Measurements from ENCODE around the gene CHMP4B. TPM values are rescaled to one million over a fixed set of nuclear protein-coding genes. Genes with fewer than 3 reads are reported as not detected.

Gene CHMP4B
- total RNA-seq, 1 experiment from 2014 or later: 77.6 TPM

- Mint-ChIP-seq H3K4me1 (ENCODE audit: insufficient read depth, unreplicated experiment) (peaks cover 28% of the 10 kb centered on the region), H3K36me3 (ENCODE audit: insufficient read depth, unreplicated experiment) (peaks cover 15% of the 10 kb centered on the region), H3K4me3 (ENCODE audit: unreplicated experiment) (no peak overlapping the region), H3K27ac (ENCODE audit: low read depth, unreplicated experiment) (no peak overlapping the region), H3K9me3 (ENCODE audit: unreplicated experiment) (no peaks in the 10 kb centered on the region), H3K27me3 (ENCODE audit: insufficient read depth, unreplicated experiment) (no peaks in the 10 kb centered on the region)
- no TSS peak for BruUV-seq (replicated peaks)
- intact Hi-C loops (cut with micrococcal nuclease): no loop called here
- ChIA-PET CTCF (interaction anchor here (0.8 to 1.9 kb wide), 5 partner anchors 10 to 74 kb away, joined by 3 to 7 read pairs (median 6); no protein-coding TSS in a partner anchor), POLR2A (interaction anchor here (0.7 to 6.5 kb wide), 3 partner anchors 15 to 990 kb away, joined by 3 to 36 read pairs (median 3); partner anchors contain the start of gene CHMP4B)
- DNase-seq (ENCODE audit: unreplicated experiment): no peak
- no peak for TF ChIP-seq CTCF (IDR thresholded peaks at IDR 0.05; ENCODE audit: unreplicated experiment)
Measured at GRCh38 chr20:33827109-33827508, 16.0 kb downstream of the CHMP4B start.

- CTCF ChIA-PET: interaction anchor here (0.6 to 1.9 kb wide), 6 partner anchors 9 to 268 kb away, joined by 3 to 7 read pairs (median 5); no protein-coding TSS in a partner anchor
- Mint-ChIP-seq H3K9me3 (ENCODE audit: unreplicated experiment) (no peaks in the 10 kb centered on the region), H3K36me3 (ENCODE audit: insufficient read depth, unreplicated experiment) (peaks cover 17% of the 10 kb centered on the region), H3K27ac (ENCODE audit: low read depth, unreplicated experiment) (no peak overlapping the region), H3K4me3 (ENCODE audit: unreplicated experiment) (no peak overlapping the region), H3K27me3 (ENCODE audit: insufficient read depth, unreplicated experiment) (no peaks in the 10 kb centered on the region), H3K4me1 (ENCODE audit: insufficient read depth, unreplicated experiment) (peaks cover 28% of the 10 kb centered on the region)
- no peak for DNase-seq (ENCODE audit: unreplicated experiment)
- no peak for TF ChIP-seq CTCF (IDR thresholded peaks at IDR 0.05; ENCODE audit: unreplicated experiment)
- POLR2A ChIA-PET: interaction anchor here (6.5 kb wide), 1 partner anchor 16 kb away, joined by 36 read pairs; the partner anchor contains the start of gene CHMP4B
- no TSS peak for BruUV-seq (replicated peaks)
- intact Hi-C loops (cut with micrococcal nuclease): no loop called here
Measured at GRCh38 chr20:33827634-33828325, 16.6 kb downstream of the CHMP4B start.

GRCh38 chr20:33828326-33828844 lies 17.2 kb downstream of the CHMP4B start:
- peaks cover 17% of the 10 kb centered on the region for H3K36me3 Mint-ChIP-seq (ENCODE audit: insufficient read depth, unreplicated experiment)
- no peaks in the 10 kb centered on the region for H3K27me3 Mint-ChIP-seq (ENCODE audit: insufficient read depth, unreplicated experiment)
- peaks cover 32% of the 10 kb centered on the region for H3K4me1 Mint-ChIP-seq (ENCODE audit: insufficient read depth, unreplicated experiment)
- POLR2A ChIA-PET: interaction anchor here (6.5 kb wide), 1 partner anchor 17 kb away, joined by 36 read pairs; the partner anchor contains the start of gene CHMP4B
- no peak overlapping the region for H3K27ac Mint-ChIP-seq (ENCODE audit: low read depth, unreplicated experiment)
- intact Hi-C loops (cut with micrococcal nuclease): no loop called here
- TF ChIP-seq CTCF (IDR thresholded peaks at IDR 0.05; ENCODE audit: unreplicated experiment): no peak
- BruUV-seq (replicated peaks): no TSS peak
- DNase-seq (ENCODE audit: unreplicated experiment): no peak
- CTCF ChIA-PET: interaction anchor here (0.6 to 1.9 kb wide), 3 partner anchors 14 to 267 kb away, joined by 3 to 7 read pairs (median 7); no protein-coding TSS in a partner anchor
- H3K4me3 Mint-ChIP-seq (ENCODE audit: unreplicated experiment): no peak overlapping the region
- no peaks in the 10 kb centered on the region for H3K9me3 Mint-ChIP-seq (ENCODE audit: unreplicated experiment)

- Mint-ChIP-seq H3K27me3 (ENCODE audit: insufficient read depth, unreplicated experiment) (no peaks in the 10 kb centered on the region), H3K36me3 (ENCODE audit: insufficient read depth, unreplicated experiment) (peaks cover 17% of the 10 kb centered on the region), H3K4me3 (ENCODE audit: unreplicated experiment) (no peak overlapping the region), H3K4me1 (ENCODE audit: insufficient read depth, unreplicated experiment) (peaks cover 38% of the 10 kb centered on the region), H3K27ac (ENCODE audit: low read depth, unreplicated experiment) (no peak overlapping the region), H3K9me3 (ENCODE audit: unreplicated experiment) (no peaks in the 10 kb centered on the region)
- no TSS peak for BruUV-seq (replicated peaks)
- intact Hi-C loops (cut with micrococcal nuclease): no loop called here
- TF ChIP-seq CTCF (IDR thresholded peaks at IDR 0.05; ENCODE audit: unreplicated experiment): no peak
- DNase-seq (ENCODE audit: unreplicated experiment): no peak
- POLR2A ChIA-PET: interaction anchor here (6.5 kb wide), 1 partner anchor 17 kb away, joined by 36 read pairs; the partner anchor contains the start of gene CHMP4B
- CTCF ChIA-PET: no interaction called here
Measured at GRCh38 chr20:33828967-33829560, 17.9 kb downstream of the CHMP4B start.

All from MCF 10A (cell line).